Measurements from ENCODE around the gene RAMP2. TPM values are rescaled to one million over a fixed set of nuclear protein-coding genes. Genes with fewer than 3 reads are reported as not detected.
A peak's percentile ranks its signal among the peaks of the same experiment; 100 is the strongest.

The RAMP2 gene
- total and polyA plus RNA-seq, 2 of the 4 experiments (the other 2 are of a cell fraction): 0.18 to 2.5 TPM

- Histone ChIP-seq H3K18ac (ENCODE audit: low read depth, low read length) (no peak overlapping the region), H3K4me3 (ENCODE audit: insufficient read depth, low read depth, low read length) (no peak overlapping the region), H2BK120ac (ENCODE audit: low read depth, low read length) (no peak overlapping the region), H3K27me3 (ENCODE audit: control insufficient read depth, insufficient read depth, low read length) (no peaks in the 10 kb centered on the region), H3K79me1 (ENCODE audit: low read depth in 1 of 2, low read length in 2 of 2) (peaks cover 9 to 62% of the 10 kb centered on the region in 2 experiments), H4K20me1 (ENCODE audit: insufficient read depth, low read length) (no peaks in the 10 kb centered on the region), H2AFZ (replicated peaks; ENCODE audit: low read length, poor library complexity) (peak overlapping the region; percentile 89), H2BK20ac (ENCODE audit: low read depth, low read length) (no peak overlapping the region), H4K91ac (ENCODE audit: insufficient read depth, low read depth, low read length) (no peak overlapping the region), H3K9me3 (ENCODE audit: control insufficient read depth, insufficient read depth, low read length) (no peaks in the 10 kb centered on the region), H2BK5ac (ENCODE audit: low read depth, low read length, poor library complexity, severe bottlenecking) (no peak overlapping the region), H3K14ac (replicated peaks; ENCODE audit: low read depth, low read length) (no peak overlapping the region), H4K8ac (ENCODE audit: low read depth in 2 of 2, low read length in 2 of 2) (peak overlapping the region in 1 of 2 experiments; percentile 79; a peak in 1 of 4 replicates), H4K5ac (ENCODE audit: low read depth, low read length) (no peak overlapping the region), H3K9me1 (ENCODE audit: insufficient read depth, low read length) (peaks cover 34% of the 10 kb centered on the region), H3K36me3 (ENCODE audit: control insufficient read depth, insufficient read depth, low read length) (peaks cover 27% of the 10 kb centered on the region), H3K27ac (ENCODE audit: insufficient read depth, low read length) (no peak overlapping the region), H3K4me1 (ENCODE audit: control insufficient read depth, insufficient read depth, low read length) (peaks cover 27% of the 10 kb centered on the region), H3K4ac (ENCODE audit: low read depth, low read length) (peak overlapping the region; percentile 5; the same call in 1 of the 2 replicates), H3K23ac (ENCODE audit: low read depth, low read length) (0 out of 2 replicates have a peak overlapping the region, but pooled peaks have one; percentile 36), H3K56ac (ENCODE audit: extremely low read depth, insufficient read depth, low read length) (no peak overlapping the region), H2AK5ac (ENCODE audit: low read depth, low read length) (peak overlapping the region; percentile 79; the same call in 1 of the 2 replicates), H3K4me2 (ENCODE audit: low read depth, low read length) (no peak overlapping the region), H3K9ac (ENCODE audit: low read depth, low read length) (no peak overlapping the region), H2AK9ac (replicated peaks; ENCODE audit: low read depth, low read length, poor library complexity) (peak overlapping the region; percentile 79), H2BK15ac (ENCODE audit: low read depth, low read length) (no peak overlapping the region)
- DNase-seq (no peak), ATAC-seq (ENCODE audit: low read depth) (no peak)
- no CpG with 5 or more reads among the region's 3 CpGs for WGBS, 2 experiments (ENCODE audit: extremely low coverage in 2 of 2, insufficient read length in 1 of 2)
- dilution Hi-C loops (cut with HindIII; ENCODE audit: low sequenced_read_pairs, unreplicated experiment) (no loop called here), intact Hi-C loops (cut with micrococcal nuclease) (no loop called here), in situ Hi-C loops (cut with MboI; ENCODE audit: low sequenced_read_pairs) (no loop called here)
- no TSS peak for BruUV-seq (replicated peaks)
- TF ChIP-seq NFE2L2 (IDR thresholded peaks at IDR 0.05; ENCODE audit: low read depth, low read length): no peak
- no peak for TF ChIP-seq MAZ (IDR thresholded peaks at IDR 0.05; ENCODE audit: borderline replicate concordance, low read depth, low read length)
- TF ChIP-seq CTCF (conservative IDR thresholded peaks at IDR 0.05; ENCODE audit: low read depth, low read length): no peak
- TF ChIP-seq FOS (IDR thresholded peaks at IDR 0.05; ENCODE audit: low read depth, low read length): no peak
- TF ChIP-seq SMC3 (IDR thresholded peaks at IDR 0.05; ENCODE audit: low read depth, low read length): no peak
- TF ChIP-seq CHD1 (IDR thresholded peaks at IDR 0.05; ENCODE audit: low read depth, low read length): no peak
- TF ChIP-seq RCOR1 (IDR thresholded peaks at IDR 0.05; ENCODE audit: insufficient replicate concordance, low read length): no peak
- TF ChIP-seq MXI1 (IDR thresholded peaks at IDR 0.05; ENCODE audit: borderline replicate concordance, low read depth, low read length): no peak
- TF ChIP-seq USF2 (IDR thresholded peaks at IDR 0.05; ENCODE audit: low read depth, low read length): no peak
- no peak for TF ChIP-seq RAD21 (IDR thresholded peaks at IDR 0.05; ENCODE audit: low read length)
- no peak for TF ChIP-seq MAFK (IDR thresholded peaks at IDR 0.05; ENCODE audit: low read depth, low read length)
- no peak for TF ChIP-seq POLR2A (IDR thresholded peaks at IDR 0.05; ENCODE audit: low read depth, low read length)
- no peak for TF ChIP-seq RFX5 (IDR thresholded peaks at IDR 0.05; ENCODE audit: low read depth, low read length)
- no peak for TF ChIP-seq BHLHE40 (IDR thresholded peaks at IDR 0.05; ENCODE audit: low read depth, low read length)
- no peak for TF ChIP-seq ELK1 (IDR thresholded peaks at IDR 0.05; ENCODE audit: borderline replicate concordance, low read depth, low read length)
- no peak for TF ChIP-seq CEBPB (IDR thresholded peaks at IDR 0.05; ENCODE audit: low read depth, low read length)
- ChIA-PET CTCF (no interaction called here), POLR2A (ENCODE audit: unreplicated experiment) (no interaction called here)
Observed at GRCh38 chr17:42779304-42779935, 18.4 kb downstream of the RAMP2 start.
